GM23338 (cell line): ENCODE data around the gene C22orf23. TPM values are rescaled to one million over a fixed set of nuclear protein-coding genes. Genes with fewer than 3 reads are reported as not detected.
A peak's percentile ranks its signal among the peaks of the same experiment; 100 is the strongest.

Source experiments
- ATAC-seq: fragments of 200-7000 bp; cut with Tn5 transposase; 3 replicates; pipeline ENCODE4 v1.9.1; 2020
- DNase-seq: peaks from one replicate; pipeline ENCODE4 v3.0.0-alpha.2; 2015; ENCODE audit warnings: low spot score
- H2AFZ ChIP-seq: fragments of 200-600 bp; sonication (generic); 2 replicates; pipeline ENCODE4 v1.8.0; 2016; ENCODE audit warnings: antibody characterized with exemption, mild to moderate bottlenecking, moderate library complexity
- H3F3A ChIP-seq: fragments of 200-600 bp; sonication (generic); replicated peaks from 2 replicates; pipeline ENCODE4 v1.8.0; 2017; ENCODE audit warnings: antibody characterized with exemption, mixed run types, low read depth
- H3K27ac ChIP-seq: fragments of 200-600 bp; sonication (generic); 2 replicates; pipeline ENCODE4 v1.6.1; 2016; ENCODE audit warnings: low read depth
- H3K27me3 ChIP-seq: fragments of 200-600 bp; sonication (generic); 2 replicates; pipeline ENCODE4 v1.8.0; 2016; ENCODE audit warnings: mild to moderate bottlenecking, mixed run types, moderate library complexity; ENCODE audit not compliant: insufficient read depth
- H3K36me3 ChIP-seq: fragments of 200-600 bp; sonication (generic); 2 replicates; pipeline ENCODE4 v1.8.0; 2016; ENCODE audit warnings: mild to moderate bottlenecking; ENCODE audit not compliant: insufficient read depth
- H3K4me1 ChIP-seq: fragments of 200-600 bp; sonication (generic); 2 replicates; pipeline ENCODE4 v1.8.0; 2016; ENCODE audit warnings: mild to moderate bottlenecking, moderate library complexity; ENCODE audit not compliant: insufficient read depth
- H3K4me2 ChIP-seq: fragments of 200-600 bp; sonication (generic); 2 replicates; pipeline ENCODE4 v1.7.1; 2017; ENCODE audit warnings: mixed run types
- H3K4me3 ChIP-seq: fragments of 200-600 bp; sonication (generic); 2 replicates; pipeline ENCODE4 v1.6.1; 2016; ENCODE audit warnings: mixed run types
- H3K79me2 ChIP-seq: fragments of 200-600 bp; sonication (generic); replicated peaks from 2 replicates; pipeline ENCODE4 v1.8.0; 2017; ENCODE audit warnings: mild to moderate bottlenecking; ENCODE audit not compliant: insufficient read depth
- H3K9me2 ChIP-seq: fragments of 200-600 bp; sonication (generic); 2 replicates; pipeline ENCODE4 v1.8.0; 2017; ENCODE audit not compliant: insufficient read depth
- H4K20me1 ChIP-seq: fragments of 200-600 bp; sonication (generic); replicated peaks from 2 replicates; pipeline ENCODE4 v1.8.0; 2017; ENCODE audit warnings: mild to moderate bottlenecking; ENCODE audit not compliant: insufficient read depth
- H3K27ac Mint-ChIP-seq: 2 replicates; pipeline ENCODE4 v1.8.0; 2020; ENCODE audit warnings: inconsistent platforms, mild to moderate bottlenecking, moderate library complexity, mixed read lengths
- H3K27me3 Mint-ChIP-seq: 3 replicates; pipeline ENCODE4 v1.8.0; 2022; ENCODE audit warnings: low read depth, mild to moderate bottlenecking, moderate library complexity, mixed read lengths, inconsistent platforms; ENCODE audit not compliant: insufficient read depth, poor library complexity
- H3K36me3 Mint-ChIP-seq: 3 replicates; pipeline ENCODE4 v1.8.0; 2021; ENCODE audit warnings: low read depth, mild to moderate bottlenecking, inconsistent platforms, moderate library complexity, mixed read lengths
- H3K4me1 Mint-ChIP-seq: 3 replicates; pipeline ENCODE4 v1.8.0; 2020; ENCODE audit warnings: mild to moderate bottlenecking, inconsistent platforms, mixed read lengths
- H3K4me3 Mint-ChIP-seq: 3 replicates; pipeline ENCODE4 v1.8.0; 2021; ENCODE audit warnings: moderate library complexity, mild to moderate bottlenecking, inconsistent platforms, mixed read lengths
- H3K9me3 Mint-ChIP-seq: 3 replicates; pipeline ENCODE4 v1.8.0; 2020; ENCODE audit warnings: moderate library complexity, mild to moderate bottlenecking, inconsistent platforms, mixed read lengths
- CREB1 ChIP-seq: fragments of 250-450 bp; sonication (Bioruptor Pico); IDR thresholded peaks from 2 replicates; pipeline ENCODE4 v1.5.0; 2020; ENCODE audit warnings: low read depth, mild to moderate bottlenecking, moderate library complexity
- EZH2 ChIP-seq: fragments of 200-600 bp; sonication (generic); IDR thresholded peaks from one replicate; pipeline ENCODE4 v1.8.0; 2017; ENCODE audit warnings: antibody characterized with exemption, mild to moderate bottlenecking, low read depth; ENCODE audit not compliant: unreplicated experiment
- EZH2phosphoT487 ChIP-seq: fragments of 200-600 bp; sonication (generic); IDR thresholded peaks from one replicate; pipeline ENCODE4 v1.8.1; 2018; ENCODE audit warnings: antibody characterized with exemption; ENCODE audit not compliant: unreplicated experiment
- POLR2AphosphoS5 ChIP-seq: IDR thresholded peaks from 2 replicates; pipeline ENCODE4 v1.6.1; 2016; ENCODE audit warnings: antibody characterized with exemption, low read depth
- STAT1 ChIP-seq: IDR thresholded peaks from one replicate; pipeline ENCODE4 v1.6.1; 2016; ENCODE audit warnings: antibody characterized with exemption; ENCODE audit not compliant: unreplicated experiment
- polyA plus RNA-seq: library from polyadenylated mRNA; unstranded; fragments of >200 nt; fragmentation: Nextera tagmentation; extraction: Ambion mirVana; gene quantifications from 2 replicates; pipeline ENCODE4 v1.2.1, GENCODE V29; 2016
- total RNA-seq: library from RNA; depleted of rRNA; stranded (reverse); fragments of >200 nt; shearing (Covaris generic); gene quantifications from 2 replicates; pipeline ENCODE4 v1.2.3, GENCODE V29; 2014
- TF ChIP-seq, protein P1 (sequence below): IDR thresholded peaks from one replicate; pipeline ENCODE4 v1.6.1; 2018; ENCODE audit warnings: antibody characterized with exemption; ENCODE audit not compliant: unreplicated experiment
- TF ChIP-seq, protein P2 (sequence below): IDR thresholded peaks from 2 replicates; pipeline ENCODE4 v1.6.1; 2016; ENCODE audit warnings: antibody characterized with exemption
- TF ChIP-seq, protein P3 (sequence below): fragments of 250-450 bp; sonication (Bioruptor Pico); IDR thresholded peaks from 2 replicates; pipeline ENCODE4 v1.5.0; 2020; ENCODE audit warnings: mild to moderate bottlenecking, moderate library complexity

The C22orf23 gene
- total and polyA plus RNA-seq, 2 experiments from 2014 or later = 0.38 TPM; not detected in 1

DNA sequence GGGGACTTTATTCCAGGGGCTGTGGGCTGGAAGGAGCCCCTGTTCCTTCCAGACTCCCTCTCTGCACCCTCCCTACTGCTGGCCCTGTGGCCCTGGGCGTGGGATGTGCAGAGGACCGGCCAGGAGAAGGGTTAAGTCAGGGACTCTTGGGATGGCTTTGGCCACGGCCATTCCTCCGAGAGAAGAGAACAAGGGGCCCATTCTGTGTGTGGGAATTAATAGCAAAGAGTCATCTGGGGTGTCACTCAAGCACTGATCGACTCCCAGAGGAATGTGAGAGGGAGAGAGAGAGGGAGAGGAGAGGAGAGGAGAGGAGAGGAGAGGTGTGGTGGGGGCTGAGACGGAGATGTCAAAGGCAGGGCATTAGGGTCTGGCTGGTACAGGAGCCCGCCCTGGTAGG, 45.1 kb upstream of the C22orf23 start:
- Histone ChIP-seq H3K4me3 (no peak overlapping the region), H3F3A (no peaks in the 10 kb centered on the region), H3K36me3 (no peaks in the 10 kb centered on the region), H2AFZ (no peak overlapping the region), H3K4me2 (no peak overlapping the region), H3K9me2 (no peaks in the 10 kb centered on the region), H3K79me2 (no peaks in the 10 kb centered on the region), H3K27ac (no peak overlapping the region), H3K4me1 (no peaks in the 10 kb centered on the region), H4K20me1 (no peaks in the 10 kb centered on the region), H3K27me3 (no peaks in the 10 kb centered on the region)
- Mint-ChIP-seq H3K27ac (no peak overlapping the region), H3K36me3 (no peaks in the 10 kb centered on the region; the same call in 1 of the 3 replicates), H3K27me3 (peaks cover 7% of the 10 kb centered on the region), H3K9me3 (no peaks in the 10 kb centered on the region), H3K4me3 (no peak overlapping the region), H3K4me1 (peaks cover 22% of the 10 kb centered on the region)
- TF ChIP-seq POLR2AphosphoS5 (no peak), STAT1 (no peak), CREB1 (CRISPR knock-in tag) (no peak), EZH2 (no peak)
- TF ChIP-seq, protein P1, sequence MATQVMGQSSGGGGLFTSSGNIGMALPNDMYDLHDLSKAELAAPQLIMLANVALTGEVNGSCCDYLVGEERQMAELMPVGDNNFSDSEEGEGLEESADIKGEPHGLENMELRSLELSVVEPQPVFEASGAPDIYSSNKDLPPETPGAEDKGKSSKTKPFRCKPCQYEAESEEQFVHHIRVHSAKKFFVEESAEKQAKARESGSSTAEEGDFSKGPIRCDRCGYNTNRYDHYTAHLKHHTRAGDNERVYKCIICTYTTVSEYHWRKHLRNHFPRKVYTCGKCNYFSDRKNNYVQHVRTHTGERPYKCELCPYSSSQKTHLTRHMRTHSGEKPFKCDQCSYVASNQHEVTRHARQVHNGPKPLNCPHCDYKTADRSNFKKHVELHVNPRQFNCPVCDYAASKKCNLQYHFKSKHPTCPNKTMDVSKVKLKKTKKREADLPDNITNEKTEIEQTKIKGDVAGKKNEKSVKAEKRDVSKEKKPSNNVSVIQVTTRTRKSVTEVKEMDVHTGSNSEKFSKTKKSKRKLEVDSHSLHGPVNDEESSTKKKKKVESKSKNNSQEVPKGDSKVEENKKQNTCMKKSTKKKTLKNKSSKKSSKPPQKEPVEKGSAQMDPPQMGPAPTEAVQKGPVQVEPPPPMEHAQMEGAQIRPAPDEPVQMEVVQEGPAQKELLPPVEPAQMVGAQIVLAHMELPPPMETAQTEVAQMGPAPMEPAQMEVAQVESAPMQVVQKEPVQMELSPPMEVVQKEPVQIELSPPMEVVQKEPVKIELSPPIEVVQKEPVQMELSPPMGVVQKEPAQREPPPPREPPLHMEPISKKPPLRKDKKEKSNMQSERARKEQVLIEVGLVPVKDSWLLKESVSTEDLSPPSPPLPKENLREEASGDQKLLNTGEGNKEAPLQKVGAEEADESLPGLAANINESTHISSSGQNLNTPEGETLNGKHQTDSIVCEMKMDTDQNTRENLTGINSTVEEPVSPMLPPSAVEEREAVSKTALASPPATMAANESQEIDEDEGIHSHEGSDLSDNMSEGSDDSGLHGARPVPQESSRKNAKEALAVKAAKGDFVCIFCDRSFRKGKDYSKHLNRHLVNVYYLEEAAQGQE = no peak
- TF ChIP-seq, protein P2, sequence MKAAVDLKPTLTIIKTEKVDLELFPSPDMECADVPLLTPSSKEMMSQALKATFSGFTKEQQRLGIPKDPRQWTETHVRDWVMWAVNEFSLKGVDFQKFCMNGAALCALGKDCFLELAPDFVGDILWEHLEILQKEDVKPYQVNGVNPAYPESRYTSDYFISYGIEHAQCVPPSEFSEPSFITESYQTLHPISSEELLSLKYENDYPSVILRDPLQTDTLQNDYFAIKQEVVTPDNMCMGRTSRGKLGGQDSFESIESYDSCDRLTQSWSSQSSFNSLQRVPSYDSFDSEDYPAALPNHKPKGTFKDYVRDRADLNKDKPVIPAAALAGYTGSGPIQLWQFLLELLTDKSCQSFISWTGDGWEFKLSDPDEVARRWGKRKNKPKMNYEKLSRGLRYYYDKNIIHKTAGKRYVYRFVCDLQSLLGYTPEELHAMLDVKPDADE = no peak
- no peak for ATAC-seq
- DNase-seq = no peak

DNA sequence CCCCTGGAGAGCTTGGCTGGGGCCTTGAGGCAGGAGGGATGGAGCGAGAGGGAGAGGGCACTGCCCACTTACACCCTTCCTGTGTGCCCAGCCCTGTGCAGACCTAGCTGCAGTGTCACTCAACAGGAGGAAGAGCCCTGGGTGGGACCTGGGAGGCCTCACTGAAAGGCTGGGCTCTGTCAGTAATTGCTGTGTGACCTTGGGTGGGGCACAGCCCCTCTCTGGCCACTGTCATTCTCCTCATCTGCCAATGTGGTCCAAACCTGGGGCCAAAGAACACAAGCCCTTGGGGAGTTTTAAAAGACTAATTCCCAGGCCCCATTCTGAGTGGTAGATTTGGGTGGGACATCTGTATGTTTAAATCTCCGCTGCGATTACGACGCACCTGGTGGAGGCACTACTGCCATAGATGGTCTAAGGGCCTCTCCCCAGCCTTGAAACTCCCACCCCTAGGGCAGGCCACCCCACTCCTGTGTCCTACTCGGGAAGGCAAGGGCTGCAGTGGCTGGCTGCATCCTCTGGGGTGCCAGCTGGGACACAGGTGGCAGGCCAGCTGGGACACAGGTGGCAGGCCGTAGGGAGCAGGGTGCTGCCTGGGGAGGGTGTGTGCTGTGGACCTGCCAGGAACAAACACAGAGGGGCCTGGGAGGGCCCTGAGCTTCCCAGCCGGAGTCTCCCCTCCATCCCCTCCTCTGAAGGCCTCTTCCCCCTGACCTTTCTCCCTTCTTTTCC, 43.3 kb upstream of the C22orf23 start:
- DNase-seq (no peak), ATAC-seq (peak; percentile 41)
- no peak overlapping the region for H3K4me3 ChIP-seq
- no peak overlapping the region for H2AFZ ChIP-seq
- H3K4me2 ChIP-seq = no peak overlapping the region
- H3K9me2 ChIP-seq = no peaks in the 10 kb centered on the region
- H3K27me3 ChIP-seq = no peaks in the 10 kb centered on the region
- H3K9me3 Mint-ChIP-seq = no peaks in the 10 kb centered on the region
- H3F3A ChIP-seq = no peaks in the 10 kb centered on the region
- peaks cover 11% of the 10 kb centered on the region for H3K27me3 Mint-ChIP-seq
- no peaks in the 10 kb centered on the region for H4K20me1 ChIP-seq
- H3K79me2 ChIP-seq = no peaks in the 10 kb centered on the region
- peaks cover 22% of the 10 kb centered on the region for H3K4me1 Mint-ChIP-seq
- H3K27ac ChIP-seq = no peak overlapping the region
- H3K4me1 ChIP-seq = no peaks in the 10 kb centered on the region
- no peaks in the 10 kb centered on the region for H3K36me3 ChIP-seq
- H3K36me3 Mint-ChIP-seq = no peaks in the 10 kb centered on the region; the same call in 2 of the 3 replicates
- H3K27ac Mint-ChIP-seq = no peak overlapping the region
- H3K4me3 Mint-ChIP-seq = no peak overlapping the region
- TF ChIP-seq EZH2 (no peak), EZH2phosphoT487 (no peak), POLR2AphosphoS5 (no peak)
- TF ChIP-seq, protein P3, sequence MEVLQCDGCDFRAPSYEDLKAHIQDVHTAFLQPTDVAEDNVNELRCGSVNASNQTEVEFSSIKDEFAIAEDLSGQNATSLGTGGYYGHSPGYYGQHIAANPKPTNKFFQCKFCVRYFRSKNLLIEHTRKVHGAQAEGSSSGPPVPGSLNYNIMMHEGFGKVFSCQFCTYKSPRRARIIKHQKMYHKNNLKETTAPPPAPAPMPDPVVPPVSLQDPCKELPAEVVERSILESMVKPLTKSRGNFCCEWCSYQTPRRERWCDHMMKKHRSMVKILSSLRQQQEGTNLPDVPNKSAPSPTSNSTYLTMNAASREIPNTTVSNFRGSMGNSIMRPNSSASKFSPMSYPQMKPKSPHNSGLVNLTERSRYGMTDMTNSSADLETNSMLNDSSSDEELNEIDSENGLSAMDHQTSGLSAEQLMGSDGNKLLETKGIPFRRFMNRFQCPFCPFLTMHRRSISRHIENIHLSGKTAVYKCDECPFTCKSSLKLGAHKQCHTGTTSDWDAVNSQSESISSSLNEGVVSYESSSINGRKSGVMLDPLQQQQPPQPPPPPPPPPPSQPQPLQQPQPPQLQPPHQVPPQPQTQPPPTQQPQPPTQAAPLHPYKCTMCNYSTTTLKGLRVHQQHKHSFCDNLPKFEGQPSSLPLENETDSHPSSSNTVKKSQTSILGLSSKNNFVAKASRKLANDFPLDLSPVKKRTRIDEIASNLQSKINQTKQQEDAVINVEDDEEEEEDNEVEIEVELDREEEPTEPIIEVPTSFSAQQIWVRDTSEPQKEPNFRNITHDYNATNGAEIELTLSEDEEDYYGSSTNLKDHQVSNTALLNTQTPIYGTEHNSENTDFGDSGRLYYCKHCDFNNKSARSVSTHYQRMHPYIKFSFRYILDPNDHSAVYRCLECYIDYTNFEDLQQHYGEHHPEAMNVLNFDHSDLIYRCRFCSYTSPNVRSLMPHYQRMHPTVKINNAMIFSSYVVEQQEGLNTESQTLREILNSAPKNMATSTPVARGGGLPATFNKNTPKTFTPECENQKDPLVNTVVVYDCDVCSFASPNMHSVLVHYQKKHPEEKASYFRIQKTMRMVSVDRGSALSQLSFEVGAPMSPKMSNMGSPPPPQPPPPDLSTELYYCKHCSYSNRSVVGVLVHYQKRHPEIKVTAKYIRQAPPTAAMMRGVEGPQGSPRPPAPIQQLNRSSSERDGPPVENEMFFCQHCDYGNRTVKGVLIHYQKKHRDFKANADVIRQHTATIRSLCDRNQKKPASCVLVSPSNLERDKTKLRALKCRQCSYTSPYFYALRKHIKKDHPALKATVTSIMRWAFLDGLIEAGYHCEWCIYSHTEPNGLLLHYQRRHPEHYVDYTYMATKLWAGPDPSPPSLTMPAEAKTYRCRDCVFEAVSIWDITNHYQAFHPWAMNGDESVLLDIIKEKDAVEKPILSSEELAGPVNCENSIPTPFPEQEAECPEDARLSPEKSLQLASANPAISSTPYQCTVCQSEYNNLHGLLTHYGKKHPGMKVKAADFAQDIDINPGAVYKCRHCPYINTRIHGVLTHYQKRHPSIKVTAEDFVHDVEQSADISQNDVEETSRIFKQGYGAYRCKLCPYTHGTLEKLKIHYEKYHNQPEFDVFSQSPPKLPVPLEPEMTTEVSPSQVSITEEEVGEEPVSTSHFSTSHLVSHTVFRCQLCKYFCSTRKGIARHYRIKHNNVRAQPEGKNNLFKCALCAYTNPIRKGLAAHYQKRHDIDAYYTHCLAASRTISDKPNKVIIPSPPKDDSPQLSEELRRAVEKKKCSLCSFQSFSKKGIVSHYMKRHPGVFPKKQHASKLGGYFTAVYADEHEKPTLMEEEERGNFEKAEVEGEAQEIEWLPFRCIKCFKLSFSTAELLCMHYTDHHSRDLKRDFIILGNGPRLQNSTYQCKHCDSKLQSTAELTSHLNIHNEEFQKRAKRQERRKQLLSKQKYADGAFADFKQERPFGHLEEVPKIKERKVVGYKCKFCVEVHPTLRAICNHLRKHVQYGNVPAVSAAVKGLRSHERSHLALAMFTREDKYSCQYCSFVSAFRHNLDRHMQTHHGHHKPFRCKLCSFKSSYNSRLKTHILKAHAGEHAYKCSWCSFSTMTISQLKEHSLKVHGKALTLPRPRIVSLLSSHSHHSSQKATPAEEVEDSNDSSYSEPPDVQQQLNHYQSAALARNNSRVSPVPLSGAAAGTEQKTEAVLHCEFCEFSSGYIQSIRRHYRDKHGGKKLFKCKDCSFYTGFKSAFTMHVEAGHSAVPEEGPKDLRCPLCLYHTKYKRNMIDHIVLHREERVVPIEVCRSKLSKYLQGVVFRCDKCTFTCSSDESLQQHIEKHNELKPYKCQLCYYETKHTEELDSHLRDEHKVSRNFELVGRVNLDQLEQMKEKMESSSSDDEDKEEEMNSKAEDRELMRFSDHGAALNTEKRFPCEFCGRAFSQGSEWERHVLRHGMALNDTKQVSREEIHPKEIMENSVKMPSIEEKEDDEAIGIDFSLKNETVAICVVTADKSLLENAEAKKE (CRISPR knock-in tag) = no peak
- TF ChIP-seq, protein P2 = no peak
